ENCODE data around the gene SPTBN4.
"Not testable (repeated sequence)": the region's sequence is repeated elsewhere in the genome, so short reads cannot be mapped to it uniquely, and the experiment has no call there.

The SPTBN4 gene

GRCh38 chr19:40449506-40449905 lies 17.3 kb upstream of the SPTBN4 start:
- H3K4me3 ChIP-seq (ENCODE audit: low read length), result no peak overlapping the region
- no peak for TF ChIP-seq CTCF (conservative IDR thresholded peaks at IDR 0.05; ENCODE audit: low read depth, low read length)
- no peak for DNase-seq (ENCODE audit: low read depth)

DNA sequence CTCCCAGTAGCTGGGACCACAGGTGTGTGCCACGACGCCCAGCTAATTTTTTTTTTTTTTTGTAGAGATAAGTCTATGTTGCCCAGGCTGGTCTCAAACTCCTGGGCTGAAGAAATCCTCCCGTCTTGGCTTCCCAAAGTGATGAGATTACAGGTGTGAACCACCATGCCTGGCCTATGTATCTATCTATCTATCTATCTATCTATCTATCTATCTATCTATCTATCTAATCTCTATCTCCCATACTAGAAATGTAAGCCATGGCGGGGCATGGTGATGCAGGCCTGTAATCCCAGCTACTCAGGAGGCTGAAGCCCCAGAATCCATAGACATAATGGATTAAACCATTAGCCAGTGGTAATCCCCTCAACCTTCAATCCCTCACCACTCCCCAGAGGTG lies 16.1 kb upstream of the SPTBN4 start:
- TF ChIP-seq CTCF (conservative IDR thresholded peaks at IDR 0.05; ENCODE audit: low read depth, low read length), result no peak
- no peak for DNase-seq (ENCODE audit: low read depth)
- no peak overlapping the region for H3K4me3 ChIP-seq (ENCODE audit: low read length)

- TF ChIP-seq CTCF (conservative IDR thresholded peaks at IDR 0.05; ENCODE audit: low read depth, low read length), result no peak
- no peak for DNase-seq (ENCODE audit: low read depth)
- H3K4me3 ChIP-seq (ENCODE audit: low read length), result no peak overlapping the region
Observed at GRCh38 chr19:40452016-40452415, 14.8 kb upstream of the SPTBN4 start.

- TF ChIP-seq CTCF (conservative IDR thresholded peaks at IDR 0.05; ENCODE audit: low read depth, low read length), result no peak
- DNase-seq (ENCODE audit: low read depth), result no peak
- no peak overlapping the region for H3K4me3 ChIP-seq (ENCODE audit: low read length)
Observed at GRCh38 chr19:40453151-40453735, 13.6 kb upstream of the SPTBN4 start.

DNA sequence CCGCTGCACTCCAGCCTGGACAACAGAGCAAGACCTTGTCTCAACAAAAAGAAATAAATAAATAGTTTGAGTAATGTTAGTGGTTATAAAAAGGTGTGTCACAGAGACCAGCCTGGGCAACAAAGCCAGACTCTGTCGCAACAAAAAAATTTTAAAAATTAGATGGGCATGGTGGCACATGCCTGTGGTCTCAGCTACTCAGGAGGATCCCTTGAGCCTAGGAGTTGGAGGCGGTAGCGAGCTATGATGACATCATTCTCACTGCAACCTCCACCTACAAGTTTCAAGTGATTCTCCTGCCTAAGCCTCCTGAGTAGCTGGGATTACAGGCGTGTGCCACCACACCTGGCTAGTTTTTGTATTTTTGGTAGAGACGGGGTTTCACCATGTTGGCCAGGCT lies 12.9 kb upstream of the SPTBN4 start:
- H3K4me3 ChIP-seq (ENCODE audit: low read length); DNase-seq (ENCODE audit: low read depth): not testable (repeated sequence)

DNA sequence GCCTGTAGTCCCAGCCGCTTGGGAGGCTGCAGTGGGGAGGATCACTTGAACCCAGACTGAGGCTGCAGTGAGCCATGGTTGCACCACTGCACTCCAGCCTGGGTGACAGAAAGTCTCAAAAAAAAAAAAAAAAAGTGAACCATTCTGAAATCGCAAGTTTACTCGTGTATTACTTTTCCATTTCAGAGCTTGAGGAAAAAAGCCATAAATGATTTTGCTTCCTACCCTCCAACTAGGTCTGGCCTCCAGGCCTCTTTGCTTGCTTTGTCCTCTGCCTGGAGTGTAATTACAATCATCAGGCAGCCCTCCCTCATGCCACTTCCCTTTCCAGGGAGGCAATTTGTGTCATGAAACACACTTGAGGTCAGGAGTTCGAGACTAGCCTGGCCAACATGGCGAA lies 9.8 kb upstream of the SPTBN4 start:
- no peak for TF ChIP-seq CTCF (conservative IDR thresholded peaks at IDR 0.05; ENCODE audit: low read depth, low read length)
- H3K4me3 ChIP-seq (ENCODE audit: low read length), result no peak overlapping the region
- no peak for DNase-seq (ENCODE audit: low read depth)

GRCh38 chr19:40457953-40458596 lies 8.7 kb upstream of the SPTBN4 start:
- no peak overlapping the region for H3K4me3 ChIP-seq (ENCODE audit: low read length)
- DNase-seq (ENCODE audit: low read depth), result no peak
- no peak for TF ChIP-seq CTCF (conservative IDR thresholded peaks at IDR 0.05; ENCODE audit: low read depth, low read length)

All from retinal pigment epithelial cell (primary cell).